Panc1 (cell line): ENCODE data around the gene IFNA21.

Experiments
- CTCF ChIP-seq: fragments of 450-650 bp; IDR thresholded peaks from 2 replicates; pipeline ENCODE4 v1.5.1; 2017; ENCODE audit warnings: mild to moderate bottlenecking
- POLR2AphosphoS5 ChIP-seq: IDR thresholded peaks from 2 replicates; pipeline ENCODE4 v1.6.1; 2012; ENCODE audit warnings: mild to moderate bottlenecking, low read depth, low read length, moderate library complexity
- TCF7L2 ChIP-seq: IDR thresholded peaks from 2 replicates; pipeline ENCODE4 v1.6.1; 2011; ENCODE audit warnings: mild to moderate bottlenecking, low read depth, low read length, inconsistent platforms

- TF ChIP-seq POLR2AphosphoS5 (no peak), TCF7L2 (no peak), CTCF (no peak)
Observed at GRCh38 chr9:21205204-21205603, 38.7 kb upstream of the IFNA21 start.
